ENCODE data around the gene MYRF. TPM values are rescaled to one million over a fixed set of nuclear protein-coding genes. Genes with fewer than 3 reads are reported as not detected.

MYRF gene
- total and polyA plus RNA-seq, 4 donors = 11.9 to 41.2 (median 25.2) TPM

DNA sequence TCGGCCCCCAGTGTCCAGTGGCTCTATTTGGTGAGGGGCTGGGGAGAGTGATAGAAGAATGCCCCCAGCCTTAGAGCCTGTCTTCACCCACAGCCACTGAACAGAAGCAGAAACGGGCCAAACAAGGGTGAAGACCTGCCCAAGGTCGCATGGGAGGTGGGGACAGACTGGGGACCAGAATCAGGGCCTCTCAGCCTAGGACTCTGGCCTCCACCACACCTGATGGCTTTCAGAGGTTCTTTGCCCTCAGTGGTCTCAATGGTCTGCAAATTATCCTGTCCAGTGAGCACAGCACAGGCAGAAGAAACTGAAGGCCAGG is 4.5 kb upstream of the MYRF start:
- TF ChIP-seq, protein P1, sequence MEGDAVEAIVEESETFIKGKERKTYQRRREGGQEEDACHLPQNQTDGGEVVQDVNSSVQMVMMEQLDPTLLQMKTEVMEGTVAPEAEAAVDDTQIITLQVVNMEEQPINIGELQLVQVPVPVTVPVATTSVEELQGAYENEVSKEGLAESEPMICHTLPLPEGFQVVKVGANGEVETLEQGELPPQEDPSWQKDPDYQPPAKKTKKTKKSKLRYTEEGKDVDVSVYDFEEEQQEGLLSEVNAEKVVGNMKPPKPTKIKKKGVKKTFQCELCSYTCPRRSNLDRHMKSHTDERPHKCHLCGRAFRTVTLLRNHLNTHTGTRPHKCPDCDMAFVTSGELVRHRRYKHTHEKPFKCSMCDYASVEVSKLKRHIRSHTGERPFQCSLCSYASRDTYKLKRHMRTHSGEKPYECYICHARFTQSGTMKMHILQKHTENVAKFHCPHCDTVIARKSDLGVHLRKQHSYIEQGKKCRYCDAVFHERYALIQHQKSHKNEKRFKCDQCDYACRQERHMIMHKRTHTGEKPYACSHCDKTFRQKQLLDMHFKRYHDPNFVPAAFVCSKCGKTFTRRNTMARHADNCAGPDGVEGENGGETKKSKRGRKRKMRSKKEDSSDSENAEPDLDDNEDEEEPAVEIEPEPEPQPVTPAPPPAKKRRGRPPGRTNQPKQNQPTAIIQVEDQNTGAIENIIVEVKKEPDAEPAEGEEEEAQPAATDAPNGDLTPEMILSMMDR (IDR thresholded peaks at IDR 0.05; ENCODE audit: control extremely low read depth, extremely low read depth) = no peak
- Histone ChIP-seq H3K4me1 (ENCODE audit: control insufficient read depth in 5 of 5, insufficient read depth in 5 of 5, low read length in 5 of 5) (peaks cover 0 to 11% (median 0%) of the 10 kb centered on the region in 5 donors), H3K9ac (ENCODE audit: insufficient read depth in 1 of 2, low read length in 2 of 2) (no peak overlapping the region), H3K36me3 (ENCODE audit: control insufficient read depth in 4 of 4, insufficient read depth in 4 of 4, low read length in 4 of 4) (peaks cover 0 to 4% (median 0%) of the 10 kb centered on the region in 4 donors), H3K4me3 (no peak overlapping the region), H3K27me3 (ENCODE audit: control insufficient read depth in 3 of 3, insufficient read depth in 3 of 3, low read length in 2 of 3) (peaks cover 0 to 4% (median 0%) of the 10 kb centered on the region in 3 donors), H3K9me3 (ENCODE audit: control insufficient read depth in 4 of 4, insufficient read depth in 3 of 4, low read length in 3 of 4) (no peaks in the 10 kb centered on the region), H3K27ac (ENCODE audit: low read depth in 1 of 2, low read length in 1 of 2) (no peak overlapping the region)
- DNase-seq = no peak
- ATAC-seq (ENCODE audit: insufficient read depth, low FRiP score) = no peak
- 41 to 61% methylated on average over 3 of the region's 3 CpGs for WGBS, 2 donors

- H3K36me3 ChIP-seq (ENCODE audit: control insufficient read depth in 4 of 4, insufficient read depth in 4 of 4, low read length in 4 of 4) = no peaks in the 10 kb centered on the region
- H3K27ac ChIP-seq (ENCODE audit: low read depth in 1 of 2, low read length in 1 of 2) = no peak overlapping the region
- H3K9me3 ChIP-seq (ENCODE audit: control insufficient read depth in 4 of 4, insufficient read depth in 3 of 4, low read length in 3 of 4) = no peaks in the 10 kb centered on the region
- H3K4me1 ChIP-seq (ENCODE audit: control insufficient read depth in 5 of 5, insufficient read depth in 5 of 5, low read length in 5 of 5) = peaks cover 0 to 21% (median 3%) of the 10 kb centered on the region in 5 donors
- ATAC-seq (ENCODE audit: insufficient read depth, low FRiP score) (no peak), DNase-seq (no peak)
- H3K9ac ChIP-seq (ENCODE audit: insufficient read depth in 1 of 2, low read length in 2 of 2) = no peak overlapping the region
- no peak overlapping the region for H3K4me3 ChIP-seq
- WGBS, 2 donors = 67 to 68% methylated on average over 21 of the region's 21 CpGs
- peaks cover 0 to 4% (median 0%) of the 10 kb centered on the region in 3 donors for H3K27me3 ChIP-seq (ENCODE audit: control insufficient read depth in 3 of 3, insufficient read depth in 3 of 3, low read length in 2 of 3)
- TF ChIP-seq, protein P1 (IDR thresholded peaks at IDR 0.05; ENCODE audit: control extremely low read depth, extremely low read depth) = no peak
Measured at GRCh38 chr11:61749591-61750217, 2.7 kb upstream of the MYRF start.

DNA sequence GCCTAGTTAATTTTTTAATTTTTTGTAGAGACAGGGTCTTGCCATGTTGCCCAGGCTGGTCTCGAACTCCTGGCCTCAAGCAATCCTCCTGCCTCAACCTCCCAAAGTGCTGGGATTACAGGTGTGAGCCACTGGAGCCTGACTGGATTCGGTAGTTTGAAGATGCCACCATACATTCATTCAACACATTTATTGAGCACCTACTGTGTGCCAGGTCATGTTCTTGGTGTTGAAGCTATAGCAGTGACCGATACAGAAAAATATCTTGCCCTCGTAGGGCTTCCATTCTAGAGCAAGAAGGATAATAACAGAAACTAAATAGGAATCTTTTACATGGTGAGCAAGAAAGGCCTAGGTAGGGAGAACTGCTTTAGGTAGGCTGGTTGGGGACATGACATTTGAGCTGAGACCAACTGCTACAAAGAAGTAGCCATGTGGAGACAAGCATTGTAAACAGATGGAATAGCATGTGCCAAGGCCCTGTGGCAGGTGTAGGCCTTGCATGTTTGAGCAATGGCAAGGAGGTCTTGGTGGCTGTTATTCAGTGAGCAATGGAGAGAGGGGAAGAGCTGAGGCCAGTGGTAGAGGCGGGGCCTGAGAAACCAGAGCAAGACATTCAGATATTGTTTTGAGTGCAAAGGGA is 1.7 kb upstream of the MYRF start:
- 95 to 97% methylated on average over 5 of the region's 5 CpGs for WGBS, 2 donors
- no peak overlapping the region for H3K4me3 ChIP-seq

More for the DNA sequence above, 1.7 kb upstream of the MYRF start:
- TF ChIP-seq, protein P1 (IDR thresholded peaks at IDR 0.05; ENCODE audit: control extremely low read depth, extremely low read depth) = no peak
- Histone ChIP-seq H3K4me1 (ENCODE audit: control insufficient read depth in 5 of 5, insufficient read depth in 5 of 5, low read length in 5 of 5) (peaks cover 0 to 22% (median 3%) of the 10 kb centered on the region in 5 donors), H3K27me3 (ENCODE audit: control insufficient read depth in 3 of 3, insufficient read depth in 3 of 3, low read length in 2 of 3) (peaks cover 0 to 4% (median 0%) of the 10 kb centered on the region in 3 donors), H3K9me3 (ENCODE audit: control insufficient read depth in 4 of 4, insufficient read depth in 3 of 4, low read length in 3 of 4) (no peaks in the 10 kb centered on the region), H3K36me3 (ENCODE audit: control insufficient read depth in 4 of 4, insufficient read depth in 4 of 4, low read length in 4 of 4) (no peaks in the 10 kb centered on the region), H3K9ac (ENCODE audit: insufficient read depth in 1 of 2, low read length in 2 of 2) (no peak overlapping the region), H3K27ac (ENCODE audit: low read depth in 1 of 2, low read length in 1 of 2) (no peak overlapping the region)
- no peak for DNase-seq
- no peak for ATAC-seq (ENCODE audit: insufficient read depth, low FRiP score)
